ENCODE measurements around the gene ZNF292.
"Not testable (repeated sequence)": the region's sequence is repeated elsewhere in the genome, so short reads cannot be mapped to it uniquely, and the experiment has no call there.

Gene ZNF292

DNA sequence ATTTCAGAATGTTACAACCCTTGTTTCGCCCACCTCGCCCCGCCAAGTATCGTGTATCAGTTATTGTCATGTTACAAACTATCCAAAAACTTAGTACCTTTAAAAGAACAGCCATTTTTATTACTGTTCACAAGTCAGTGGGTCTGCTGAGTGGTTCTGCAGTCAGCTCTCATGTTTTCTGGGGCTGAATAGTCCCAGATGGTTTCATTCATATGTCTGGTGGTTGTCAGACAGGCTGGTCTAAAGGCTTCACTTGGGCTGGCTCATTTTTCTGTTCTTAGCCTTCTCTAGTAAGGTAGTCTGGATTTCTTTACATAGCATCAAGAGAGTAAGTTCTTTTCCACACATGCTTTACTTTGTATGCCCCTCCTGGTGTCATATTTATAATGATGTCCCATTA is 8.6 kb downstream of the ZNF292 start:
- no peak for DNase-seq (ENCODE audit: low spot score)

DNA sequence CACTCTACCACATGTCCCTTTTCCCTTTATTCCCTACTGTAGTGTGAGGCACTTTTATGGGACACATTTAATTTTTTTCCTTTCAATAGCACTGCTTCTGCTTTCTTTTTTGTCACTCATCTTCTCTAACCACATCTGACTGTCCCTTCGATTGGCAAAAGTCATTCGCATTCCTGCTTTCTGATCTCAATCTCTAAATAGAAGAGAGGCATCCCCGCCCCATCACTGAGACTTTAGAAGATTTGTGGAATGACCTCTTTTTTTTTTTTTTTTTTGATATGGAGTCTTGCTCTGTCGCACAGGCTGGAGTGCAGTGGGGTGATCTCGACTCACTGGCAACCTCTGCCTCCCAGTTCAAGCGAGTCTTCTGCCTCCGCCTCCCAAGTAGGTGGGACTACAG is 9.1 kb downstream of the ZNF292 start:
- DNase-seq (ENCODE audit: low spot score), result no peak

DNA sequence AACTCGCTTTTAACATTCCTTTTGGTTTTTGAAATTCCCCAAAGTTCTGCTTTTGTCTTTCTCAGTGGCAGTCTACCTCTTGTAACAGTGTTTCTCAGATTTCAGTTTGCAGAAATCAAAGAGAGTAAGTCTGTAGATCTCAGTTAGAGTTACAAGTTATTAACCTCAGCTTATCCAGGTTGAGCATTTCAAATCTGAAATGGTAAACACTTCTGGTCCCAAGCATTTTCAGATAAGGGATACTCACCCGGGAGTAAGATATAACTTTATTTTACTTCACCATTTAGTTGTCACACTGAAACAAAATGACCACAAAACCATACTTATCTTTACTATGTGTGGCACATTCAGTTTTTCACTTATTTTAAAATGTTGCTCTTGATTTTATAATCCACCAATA is 9.8 kb downstream of the ZNF292 start:
- DNase-seq (ENCODE audit: low spot score), result no peak

DNA sequence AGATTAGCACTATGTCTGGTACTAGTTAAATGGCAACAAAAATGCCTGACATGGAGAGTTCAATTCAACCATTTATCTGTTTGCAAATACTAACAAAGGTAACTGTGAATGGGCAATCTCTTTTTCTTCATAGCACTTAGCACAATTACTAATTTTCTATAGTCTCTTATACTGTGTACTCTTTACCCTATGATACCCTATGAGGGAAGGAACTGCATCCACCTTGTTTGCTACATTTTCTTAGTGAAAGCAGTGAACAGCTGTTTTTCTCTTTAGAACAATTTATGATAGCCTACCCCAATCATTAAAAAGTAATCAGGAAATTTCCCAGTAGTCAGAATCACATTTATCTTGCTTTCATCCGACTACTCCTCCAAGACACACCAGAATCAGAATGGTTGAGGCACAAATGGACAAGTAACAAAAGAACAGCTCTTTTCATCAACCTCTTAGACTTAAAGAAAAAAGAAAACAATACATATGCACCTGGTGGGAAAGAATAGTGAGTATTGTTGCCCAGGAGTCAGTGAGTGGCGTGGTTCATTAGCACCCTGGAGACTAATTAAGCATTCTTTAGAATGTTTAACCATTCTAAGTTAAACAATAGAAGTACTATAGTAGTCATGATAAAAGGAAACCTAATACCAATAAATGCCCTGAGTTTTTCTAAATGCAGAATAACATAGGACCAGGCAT is 16.7 kb downstream of the ZNF292 start:
- DNase-seq (ENCODE audit: low spot score), result no peak

DNA sequence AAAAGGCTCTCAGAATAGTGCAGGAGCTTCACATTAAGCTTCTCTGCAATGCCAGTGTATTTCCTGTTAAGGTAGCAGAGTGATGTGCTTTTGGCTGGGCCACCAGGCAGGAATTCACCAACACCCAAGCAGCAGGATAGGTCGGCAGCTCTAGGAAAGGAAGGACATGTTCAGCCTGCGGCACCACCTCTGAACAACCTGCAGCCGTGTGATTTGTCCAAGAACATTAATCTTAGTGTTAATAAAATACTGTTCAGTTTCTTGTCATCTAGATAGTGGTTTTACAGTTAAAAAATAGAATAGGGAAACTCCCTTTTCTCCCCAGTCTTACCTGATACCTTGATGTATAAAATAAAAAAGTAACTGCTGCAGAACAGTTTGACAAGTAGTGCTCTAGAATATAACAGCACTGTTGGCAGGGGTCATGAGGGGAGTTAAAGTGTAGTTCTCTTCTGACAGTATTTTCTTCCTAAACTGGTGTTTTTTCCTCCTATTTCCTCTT is 18.8 kb downstream of the ZNF292 start:
- no peak for DNase-seq (ENCODE audit: low spot score)

DNA sequence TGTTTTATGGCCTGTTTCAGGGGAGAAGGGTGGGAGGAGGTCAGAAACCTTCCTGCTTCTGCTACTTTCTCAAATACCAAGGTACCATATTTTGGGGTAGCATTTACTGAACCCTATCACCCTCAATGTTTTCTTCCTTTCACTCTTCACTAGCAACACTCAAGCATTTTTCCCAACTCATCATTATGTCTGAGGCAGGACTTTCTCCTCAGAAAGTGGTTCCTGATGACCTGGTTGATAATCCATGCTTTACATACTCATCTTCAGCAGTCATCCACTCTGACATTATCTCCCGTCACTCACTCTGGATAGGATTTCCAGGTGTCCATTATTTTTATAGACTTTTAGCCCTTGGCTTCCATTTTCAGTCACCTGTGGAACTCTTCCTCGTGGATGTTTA is 21.1 kb downstream of the ZNF292 start:
- no peak for DNase-seq (ENCODE audit: low spot score)

DNA sequence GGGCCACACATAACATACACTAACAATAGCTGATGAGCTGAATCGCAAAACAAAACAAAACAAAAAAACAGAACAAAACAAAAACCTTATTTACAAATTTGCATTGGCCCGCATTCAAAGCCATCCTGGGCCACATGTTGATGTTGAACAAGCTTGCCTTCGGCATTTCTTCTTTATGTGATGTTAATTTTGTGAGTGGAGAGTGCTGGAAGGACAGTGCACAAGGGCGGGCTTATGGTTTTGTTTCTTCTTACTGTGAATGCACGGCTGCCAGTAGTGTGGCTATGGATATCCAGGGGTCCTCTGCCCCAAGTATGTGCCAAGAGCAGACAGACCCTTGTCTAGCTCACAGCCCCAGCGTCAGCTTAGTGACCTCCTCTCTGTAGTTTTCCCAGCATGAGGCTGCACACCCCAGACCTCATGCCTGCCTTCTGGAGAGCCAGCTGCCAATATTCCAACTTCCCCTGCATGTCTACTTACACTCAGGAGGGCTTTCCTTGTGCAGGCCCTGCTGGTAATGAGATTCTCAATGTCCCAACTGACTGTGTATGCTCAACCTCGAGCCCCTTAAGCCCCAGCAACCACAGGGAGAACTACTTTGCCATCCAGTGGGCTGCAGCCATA is 24.9 kb downstream of the ZNF292 start:
- no peak for DNase-seq (ENCODE audit: low spot score)

DNA sequence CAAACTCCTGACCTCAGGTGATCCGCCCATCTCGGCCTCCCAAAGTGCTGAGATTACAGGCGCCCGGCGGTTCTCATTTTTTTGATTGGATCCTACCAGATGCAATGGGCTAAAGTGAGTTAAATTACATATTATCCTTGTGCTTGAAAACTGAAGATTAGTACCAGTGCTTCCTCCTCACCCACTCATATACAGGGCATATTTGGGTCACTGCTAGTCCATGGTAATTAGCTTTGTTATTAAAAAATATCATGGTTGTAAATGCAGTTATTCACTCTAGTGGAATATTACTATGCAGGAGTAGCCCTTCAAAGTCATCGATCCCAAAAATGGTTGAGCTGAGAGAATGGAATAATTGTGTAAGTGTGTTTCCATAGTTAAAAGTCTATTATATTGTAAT is 26.5 kb downstream of the ZNF292 start:
- no peak for DNase-seq (ENCODE audit: low spot score)

DNA sequence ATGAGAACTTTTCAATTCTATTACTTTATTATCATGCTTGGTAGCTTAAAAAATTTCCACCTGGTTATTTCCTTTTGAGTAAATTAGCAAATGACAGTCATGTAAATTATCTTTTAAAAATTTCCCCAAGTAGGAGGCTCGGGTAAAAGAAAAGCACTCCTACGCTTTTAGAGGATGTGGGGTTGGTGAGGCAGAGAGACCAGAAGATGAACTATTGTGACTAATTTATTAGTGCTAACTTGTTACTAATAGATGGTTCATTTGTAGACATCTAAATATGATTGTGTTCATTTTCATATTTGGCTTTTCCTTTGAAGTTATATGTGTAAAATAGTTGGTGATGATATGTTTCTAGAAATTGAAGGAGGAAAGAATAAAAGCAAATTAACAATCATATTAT is 27.0 kb downstream of the ZNF292 start:
- DNase-seq (ENCODE audit: low spot score), result no peak

DNA sequence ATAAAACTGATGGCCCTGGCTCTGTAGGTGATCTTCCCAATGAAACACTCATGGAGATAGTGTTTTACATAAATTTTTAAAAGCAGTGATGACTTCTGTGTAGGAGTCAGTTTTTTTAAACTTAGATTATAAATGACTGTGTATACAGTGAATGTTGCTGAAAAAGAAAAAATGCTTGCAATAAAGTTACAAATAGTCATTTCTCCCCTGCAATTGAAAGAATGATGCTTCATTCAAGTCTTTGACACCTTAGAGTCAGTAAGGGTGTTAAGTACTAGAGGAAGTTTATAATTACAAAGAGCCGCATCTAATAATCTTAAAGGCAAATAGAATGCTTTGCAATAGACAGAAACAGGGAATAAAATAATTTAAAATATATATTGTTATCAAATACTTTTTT is 27.6 kb downstream of the ZNF292 start:
- no peak for DNase-seq (ENCODE audit: low spot score)

DNA sequence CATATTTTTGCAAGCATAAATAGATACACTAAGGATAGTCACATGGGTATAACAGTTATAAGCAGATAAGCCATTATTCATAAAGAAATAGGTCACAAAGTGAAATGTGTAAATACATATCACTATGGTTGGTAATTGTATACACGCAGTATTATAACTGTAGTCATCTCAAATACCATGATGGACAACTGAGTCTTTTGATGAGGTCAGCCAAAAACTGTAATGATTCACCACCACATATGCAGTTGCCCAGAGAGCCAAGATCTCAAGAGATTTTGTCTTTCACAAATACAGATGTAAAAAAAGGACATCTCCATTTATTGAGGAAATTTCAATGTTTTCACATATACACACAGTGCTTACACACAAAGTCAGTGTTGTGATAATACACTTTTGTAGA is 28.3 kb downstream of the ZNF292 start:
- no peak for DNase-seq (ENCODE audit: low spot score)

DNA sequence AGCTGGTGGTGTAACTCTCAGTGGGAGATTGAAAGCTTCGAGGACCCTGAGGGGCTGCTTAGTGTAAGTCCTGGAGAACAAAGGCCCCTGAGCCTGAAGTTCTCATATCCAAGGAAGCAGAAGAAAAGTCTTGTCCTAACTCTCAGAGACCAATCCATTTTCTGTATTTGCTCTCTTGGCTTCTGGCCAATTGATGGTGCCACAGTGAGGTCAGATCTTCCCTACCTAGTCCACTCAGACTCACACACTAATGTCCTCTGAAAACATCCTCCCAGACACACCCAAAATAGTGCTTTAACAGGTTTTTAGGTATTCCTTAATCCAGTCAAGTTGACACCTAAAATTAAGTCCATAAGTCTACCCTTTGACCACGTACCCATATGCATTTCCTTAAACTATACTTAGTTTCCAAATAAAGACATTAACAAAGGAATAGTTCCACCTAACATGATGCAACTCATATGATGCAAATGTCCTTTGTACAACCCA is 29.4 kb downstream of the ZNF292 start:
- DNase-seq (ENCODE audit: low spot score), result no peak

DNA sequence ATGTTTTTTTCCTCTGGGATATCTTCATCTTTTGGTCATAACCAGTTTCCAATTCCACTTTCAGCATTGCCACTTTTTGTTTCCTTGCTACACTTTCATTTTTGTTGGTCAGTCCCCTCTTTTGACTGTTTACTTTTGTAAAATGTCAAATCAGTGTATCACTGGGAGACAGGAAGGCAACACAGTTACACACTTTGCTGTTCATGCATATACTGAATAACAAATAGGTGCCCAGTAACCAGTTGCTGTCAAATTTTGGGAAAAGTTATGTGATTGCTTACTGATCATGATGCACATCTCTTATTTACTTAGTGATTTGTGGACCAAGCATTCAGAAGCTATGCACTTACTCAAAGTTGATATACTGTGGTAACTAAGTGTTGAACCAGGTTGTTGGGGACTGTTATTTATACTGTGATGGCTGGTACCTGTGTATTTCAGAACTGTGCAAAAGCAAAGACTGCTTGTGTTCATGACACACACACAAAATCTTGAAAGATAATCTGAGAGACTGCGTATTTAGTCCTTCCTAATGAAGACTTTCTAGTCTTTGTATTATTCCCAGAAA is 41.0 kb downstream of the ZNF292 start:
- DNase-seq (ENCODE audit: low spot score), result no peak

DNA sequence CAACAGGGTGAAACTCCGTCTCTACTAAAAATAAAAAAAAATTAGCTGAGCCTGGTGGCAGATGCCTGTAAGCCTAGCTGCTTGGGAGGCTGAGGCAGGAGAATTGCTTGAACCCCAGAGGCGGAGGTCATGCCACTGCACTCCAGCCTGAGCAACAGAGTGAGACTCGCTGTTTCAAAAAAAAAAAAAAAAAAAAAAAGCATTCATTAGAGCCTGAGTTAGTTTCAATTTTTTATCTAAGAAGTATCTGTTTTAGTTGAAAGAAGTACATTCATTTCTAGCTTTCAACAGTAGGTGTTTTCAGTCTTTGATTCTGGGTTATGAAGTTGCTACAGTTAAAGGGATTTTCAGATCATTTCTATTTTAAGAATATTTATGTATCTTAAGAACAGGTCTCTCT is 42.2 kb downstream of the ZNF292 start:
- no peak for DNase-seq (ENCODE audit: low spot score)

DNA sequence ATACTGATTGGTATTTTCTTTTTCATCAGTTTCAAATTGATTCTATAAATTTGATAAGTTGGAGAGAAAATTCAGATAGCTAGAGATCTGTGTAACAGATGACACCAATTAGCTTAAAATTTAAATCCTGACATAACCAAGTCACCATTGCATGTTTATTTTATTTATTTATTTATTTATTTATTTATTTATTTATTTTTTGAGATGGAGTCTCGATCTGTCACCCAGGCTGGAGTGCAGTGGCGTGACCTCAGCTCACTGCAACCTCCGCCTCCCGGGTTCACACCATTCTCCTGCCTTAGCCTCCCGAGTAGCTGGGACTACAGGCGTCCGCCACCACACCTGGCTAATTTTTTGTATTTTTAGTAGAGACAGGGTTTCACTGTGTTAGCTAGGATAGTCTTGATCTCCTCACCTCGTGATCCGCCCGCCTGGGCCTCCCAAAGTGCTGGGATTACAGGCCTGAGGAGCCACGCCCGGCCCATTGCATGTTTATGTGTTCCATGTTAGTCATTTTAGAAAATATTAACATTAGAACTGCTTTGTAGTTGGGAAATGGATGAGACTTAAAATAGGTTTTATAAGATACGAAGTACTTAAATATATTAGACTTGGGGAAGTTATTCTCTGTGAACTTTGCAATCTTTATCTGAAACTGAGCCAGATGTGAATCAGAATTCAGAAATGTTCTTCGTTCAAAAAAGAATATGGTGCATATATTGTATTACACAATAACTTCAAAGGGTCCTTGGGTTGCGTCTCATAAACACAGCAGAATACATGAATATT is 42.9 kb downstream of the ZNF292 start:
- DNase-seq (ENCODE audit: low spot score), result not testable (repeated sequence)

DNA sequence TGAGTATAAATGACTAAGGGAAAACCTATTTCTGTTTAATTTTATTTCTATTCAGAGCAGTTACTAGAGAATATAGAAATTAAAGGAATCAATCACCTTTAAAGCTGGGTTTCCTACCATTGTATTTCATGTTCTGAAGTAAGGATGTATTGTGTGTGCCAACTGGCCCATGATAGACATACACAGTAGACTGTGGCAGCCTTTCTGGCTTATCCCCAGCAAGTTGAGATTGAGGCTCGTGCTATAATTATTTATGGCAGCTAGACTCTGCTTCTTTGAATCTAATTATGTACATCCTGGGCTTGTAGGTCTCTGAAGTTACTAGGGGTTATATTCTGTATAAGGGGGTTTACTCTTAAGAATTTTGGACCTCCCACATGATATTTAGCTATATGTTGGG is 44.4 kb downstream of the ZNF292 start:
- DNase-seq (ENCODE audit: low spot score), result no peak

DNA sequence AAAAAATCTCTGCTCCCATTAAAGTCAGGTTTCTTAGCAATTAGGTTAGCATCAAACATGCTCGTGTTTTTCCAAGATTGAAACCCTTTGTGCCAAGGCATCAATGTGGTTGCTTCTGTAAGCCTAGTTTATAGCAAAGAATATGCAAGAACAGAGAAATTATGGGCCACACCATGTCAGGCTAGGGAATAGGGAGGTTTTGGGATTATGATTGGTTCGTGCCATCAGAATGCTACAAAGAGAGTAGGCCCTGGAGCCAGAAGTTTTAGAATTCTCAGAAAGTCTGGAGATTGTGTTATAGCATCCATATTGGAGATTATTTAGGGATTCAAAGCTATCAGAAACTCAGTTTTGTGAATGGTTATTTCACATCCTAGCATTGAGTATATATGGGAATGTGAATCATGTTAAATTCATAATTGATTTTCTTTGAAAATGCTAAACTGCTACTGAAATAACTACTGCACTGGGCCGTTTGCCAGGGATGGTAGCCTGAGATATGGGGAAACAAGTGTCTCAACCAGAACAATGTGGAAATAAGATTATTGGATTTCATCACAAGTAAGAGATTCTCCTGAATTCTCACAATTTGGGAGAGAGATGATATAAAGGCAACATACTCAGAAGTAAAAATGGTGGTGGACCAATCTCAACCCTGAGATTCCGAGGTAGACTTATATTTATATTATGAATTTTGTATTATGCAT is 45.3 kb downstream of the ZNF292 start:
- no peak for DNase-seq (ENCODE audit: low spot score)

DNA sequence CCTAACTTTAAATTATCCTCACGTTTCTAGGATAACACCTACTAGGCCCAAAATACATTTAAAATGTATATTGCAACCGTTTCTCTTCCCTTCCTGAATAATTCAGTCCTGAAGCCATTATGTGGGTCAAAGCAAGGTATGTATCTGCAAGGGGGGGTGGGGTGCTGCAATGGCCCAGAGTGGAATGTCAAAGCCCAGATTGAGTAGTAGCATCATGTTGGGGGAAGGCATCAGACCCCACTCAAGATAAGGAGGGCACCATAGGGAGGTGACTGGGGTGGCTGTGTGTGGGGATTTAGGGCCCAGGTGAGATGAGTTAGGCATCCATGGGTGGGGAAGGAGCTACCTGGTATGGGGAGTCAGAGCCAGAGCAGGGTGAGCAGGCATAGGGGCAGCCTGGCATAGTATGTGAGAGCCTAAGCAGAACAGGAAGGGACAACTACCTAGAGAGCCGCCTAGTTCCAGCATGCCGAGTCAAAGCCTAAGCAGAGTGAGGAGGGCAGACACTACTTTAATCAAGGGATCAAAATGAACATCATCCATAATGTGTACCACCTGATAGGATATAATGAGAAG is 48.2 kb downstream of the ZNF292 start:
- no peak for DNase-seq (ENCODE audit: low spot score)

DNA sequence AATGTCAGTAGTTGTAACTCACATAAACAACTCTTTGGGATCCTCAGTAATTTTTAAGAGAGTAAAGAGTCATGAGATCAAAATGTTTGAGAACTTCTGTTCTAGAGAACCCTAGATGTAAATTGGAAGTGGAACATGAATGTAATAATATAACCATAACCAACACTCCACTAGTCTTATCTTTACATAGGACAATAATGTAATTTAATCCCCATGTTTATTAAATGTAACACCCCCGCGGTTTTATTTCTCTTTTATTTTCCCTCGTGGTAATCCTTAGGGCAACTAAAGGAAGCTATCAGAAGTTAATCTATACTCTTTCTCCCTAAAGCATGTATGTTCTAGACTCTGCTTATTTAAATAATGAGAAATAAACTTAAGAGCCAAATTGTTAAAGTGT is 54.4 kb downstream of the ZNF292 start:
- DNase-seq (ENCODE audit: low spot score), result no peak

DNA sequence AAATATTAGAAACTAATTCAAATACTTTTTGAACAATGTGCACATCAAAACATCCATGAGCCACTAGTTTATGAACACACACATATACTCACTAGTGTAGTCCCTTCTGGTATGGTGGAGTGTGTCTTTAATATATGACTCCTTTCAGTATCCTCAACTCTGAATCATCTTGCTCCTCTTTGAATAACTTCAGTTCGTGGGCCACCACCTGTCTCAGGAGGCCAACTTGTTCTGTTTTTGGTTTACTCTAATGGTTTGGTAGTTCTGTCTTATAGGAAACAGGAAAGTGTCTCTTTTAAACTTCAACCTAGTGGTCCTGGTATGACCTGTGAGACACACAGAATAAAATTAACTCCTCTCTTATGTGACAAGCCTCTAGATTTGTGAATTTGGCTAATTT is 55.6 kb downstream of the ZNF292 start:
- DNase-seq (ENCODE audit: low spot score), result no peak

DNA sequence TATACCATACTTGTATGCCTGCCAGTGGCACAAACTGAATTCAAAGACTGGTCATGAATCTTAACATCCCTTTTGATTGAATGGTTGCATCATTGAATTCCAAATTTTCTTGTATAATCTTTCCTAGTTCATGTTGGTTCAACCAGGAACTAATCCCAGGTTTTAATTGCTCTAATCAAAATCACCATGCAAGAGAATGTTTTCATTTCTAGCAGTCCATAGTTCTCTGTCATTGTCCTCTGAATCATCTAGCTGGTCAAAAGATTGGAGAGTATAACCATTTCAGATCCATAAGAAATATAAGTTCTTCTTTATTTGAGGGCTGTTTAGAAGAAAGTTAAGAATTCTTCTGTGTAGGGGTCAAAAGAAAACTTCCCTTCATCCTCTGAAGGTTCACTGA is 57.2 kb downstream of the ZNF292 start:
- no peak for DNase-seq (ENCODE audit: low spot score)

DNA sequence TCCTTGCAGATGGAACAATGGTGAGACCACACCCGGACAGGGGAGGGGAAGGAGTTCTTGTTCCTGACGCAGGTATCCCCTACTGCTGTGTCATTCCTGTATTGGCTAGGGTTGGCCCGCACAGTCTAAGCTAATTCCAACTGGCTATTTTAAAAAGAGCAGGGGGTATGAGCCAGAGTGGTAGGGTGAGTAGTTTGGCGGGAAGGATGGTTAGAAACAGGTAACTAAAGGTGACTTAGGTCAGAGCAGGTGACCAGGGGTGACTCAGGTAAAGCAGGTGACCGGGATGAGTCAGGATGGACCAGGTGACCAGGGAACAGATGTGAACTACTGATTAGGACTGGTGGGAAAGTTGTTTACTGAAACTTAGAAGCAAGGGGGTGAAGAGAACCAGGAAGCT is 58.0 kb downstream of the ZNF292 start:
- DNase-seq (ENCODE audit: low spot score), result no peak
